Measurements from ENCODE around the gene BRD3OS. TPM values are rescaled to one million over a fixed set of nuclear protein-coding genes. Genes with fewer than 3 reads are reported as not detected.

The BRD3OS gene
- total and polyA plus RNA-seq, 2 donors (not counting 1 experiment from before 2014, with no cell fraction given): 12.4 to 19.4 TPM

GRCh38 chr9:133998915-133999595, 26.2 kb upstream of the BRD3OS start:
- H3K79me2 ChIP-seq (ENCODE audit: control insufficient read depth, insufficient read depth, low read length): no peaks in the 10 kb centered on the region
- no peak overlapping the region for H3K9ac ChIP-seq (ENCODE audit: insufficient read depth, low read length)
- peaks cover 4% of the 10 kb centered on the region for H3K27me3 ChIP-seq (ENCODE audit: control insufficient read depth, insufficient read depth, low read length)
- peaks cover 2% of the 10 kb centered on the region for H3K4me1 ChIP-seq (ENCODE audit: control insufficient read depth, extremely low read depth, insufficient read depth, low read length)
- no peak overlapping the region for H3K4me2 ChIP-seq (ENCODE audit: extremely low read depth, insufficient read depth, low read length)
- DNase-seq (ENCODE audit: low read depth in 2 of 2): peak; percentile 20 to 77
- H3K36me3 ChIP-seq (ENCODE audit: control insufficient read depth, insufficient read depth, low read length): no peaks in the 10 kb centered on the region
- no peaks in the 10 kb centered on the region for H3K9me3 ChIP-seq (ENCODE audit: control insufficient read depth, insufficient read depth, low read depth, low read length)
- TF ChIP-seq, protein P1, sequence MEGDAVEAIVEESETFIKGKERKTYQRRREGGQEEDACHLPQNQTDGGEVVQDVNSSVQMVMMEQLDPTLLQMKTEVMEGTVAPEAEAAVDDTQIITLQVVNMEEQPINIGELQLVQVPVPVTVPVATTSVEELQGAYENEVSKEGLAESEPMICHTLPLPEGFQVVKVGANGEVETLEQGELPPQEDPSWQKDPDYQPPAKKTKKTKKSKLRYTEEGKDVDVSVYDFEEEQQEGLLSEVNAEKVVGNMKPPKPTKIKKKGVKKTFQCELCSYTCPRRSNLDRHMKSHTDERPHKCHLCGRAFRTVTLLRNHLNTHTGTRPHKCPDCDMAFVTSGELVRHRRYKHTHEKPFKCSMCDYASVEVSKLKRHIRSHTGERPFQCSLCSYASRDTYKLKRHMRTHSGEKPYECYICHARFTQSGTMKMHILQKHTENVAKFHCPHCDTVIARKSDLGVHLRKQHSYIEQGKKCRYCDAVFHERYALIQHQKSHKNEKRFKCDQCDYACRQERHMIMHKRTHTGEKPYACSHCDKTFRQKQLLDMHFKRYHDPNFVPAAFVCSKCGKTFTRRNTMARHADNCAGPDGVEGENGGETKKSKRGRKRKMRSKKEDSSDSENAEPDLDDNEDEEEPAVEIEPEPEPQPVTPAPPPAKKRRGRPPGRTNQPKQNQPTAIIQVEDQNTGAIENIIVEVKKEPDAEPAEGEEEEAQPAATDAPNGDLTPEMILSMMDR (conservative IDR thresholded peaks at IDR 0.05 in 1 of 2, IDR thresholded peaks at IDR 0.05 in 1 of 2; ENCODE audit: low read depth in 1 of 2, low read length in 2 of 2): no peak
- no peaks in the 10 kb centered on the region for H4K20me1 ChIP-seq (ENCODE audit: control insufficient read depth, extremely low read depth, insufficient read depth, low read length)
- no peak overlapping the region for H3K27ac ChIP-seq (ENCODE audit: insufficient read depth, low read length)
- no peak overlapping the region for H2AFZ ChIP-seq (ENCODE audit: low read length)
- no peak overlapping the region for H3K4me3 ChIP-seq (replicated peaks in 1 of 4; ENCODE audit: control extremely low read depth in 1 of 4, insufficient read depth in 1 of 4, low read depth in 3 of 4, low read length in 4 of 4)

- Histone ChIP-seq H3K9me3 (ENCODE audit: control insufficient read depth, insufficient read depth, low read depth, low read length) (no peaks in the 10 kb centered on the region), H3K4me2 (ENCODE audit: extremely low read depth, insufficient read depth, low read length) (no peak overlapping the region), H3K79me2 (ENCODE audit: control insufficient read depth, insufficient read depth, low read length) (no peaks in the 10 kb centered on the region), H3K9ac (ENCODE audit: insufficient read depth, low read length) (no peak overlapping the region), H2AFZ (ENCODE audit: low read length) (no peak overlapping the region), H4K20me1 (ENCODE audit: control insufficient read depth, extremely low read depth, insufficient read depth, low read length) (no peaks in the 10 kb centered on the region), H3K4me1 (ENCODE audit: control insufficient read depth, extremely low read depth, insufficient read depth, low read length) (no peaks in the 10 kb centered on the region), H3K27ac (ENCODE audit: insufficient read depth, low read length) (no peak overlapping the region), H3K27me3 (ENCODE audit: control insufficient read depth, insufficient read depth, low read length) (peaks cover 4% of the 10 kb centered on the region), H3K4me3 (replicated peaks in 1 of 4; ENCODE audit: control extremely low read depth in 1 of 4, insufficient read depth in 1 of 4, low read depth in 3 of 4, low read length in 4 of 4) (no peak overlapping the region), H3K36me3 (ENCODE audit: control insufficient read depth, insufficient read depth, low read length) (no peaks in the 10 kb centered on the region)
- DNase-seq (ENCODE audit: low read depth in 2 of 2): peak in 1 of 2 donors; percentile 35
- no peak for TF ChIP-seq EZH2 (IDR thresholded peaks at IDR 0.05; ENCODE audit: low read length, missing control alignments)
- TF ChIP-seq, protein P1 (conservative IDR thresholded peaks at IDR 0.05 in 1 of 2, IDR thresholded peaks at IDR 0.05 in 1 of 2; ENCODE audit: low read depth in 1 of 2, low read length in 2 of 2): no peak
These were observed 25.4 kb upstream of the BRD3OS start for GRCh38 chr9:133999851-134000265.

GRCh38 chr9:134002796-134003195, 22.5 kb upstream of the BRD3OS start:
- Histone ChIP-seq H4K20me1 (ENCODE audit: control insufficient read depth, extremely low read depth, insufficient read depth, low read length) (no peaks in the 10 kb centered on the region), H3K79me2 (ENCODE audit: control insufficient read depth, insufficient read depth, low read length) (no peaks in the 10 kb centered on the region), H3K4me2 (ENCODE audit: extremely low read depth, insufficient read depth, low read length) (no peak overlapping the region), H3K9me3 (ENCODE audit: control insufficient read depth, insufficient read depth, low read depth, low read length) (no peaks in the 10 kb centered on the region), H3K27me3 (ENCODE audit: control insufficient read depth, insufficient read depth, low read length) (no peaks in the 10 kb centered on the region), H3K27ac (ENCODE audit: insufficient read depth, low read length) (no peak overlapping the region), H3K4me1 (ENCODE audit: control insufficient read depth, extremely low read depth, insufficient read depth, low read length) (no peaks in the 10 kb centered on the region), H2AFZ (ENCODE audit: low read length) (no peak overlapping the region), H3K36me3 (ENCODE audit: control insufficient read depth, insufficient read depth, low read length) (no peaks in the 10 kb centered on the region), H3K9ac (ENCODE audit: insufficient read depth, low read length) (no peak overlapping the region), H3K4me3 (replicated peaks in 1 of 4; ENCODE audit: control extremely low read depth in 1 of 4, insufficient read depth in 1 of 4, low read depth in 3 of 4, low read length in 4 of 4) (no peak overlapping the region)
- no peak for DNase-seq (ENCODE audit: low read depth in 2 of 2)
- TF ChIP-seq EZH2 (IDR thresholded peaks at IDR 0.05; ENCODE audit: low read length, missing control alignments): no peak
- TF ChIP-seq, protein P1 (conservative IDR thresholded peaks at IDR 0.05 in 1 of 2, IDR thresholded peaks at IDR 0.05 in 1 of 2; ENCODE audit: low read depth in 1 of 2, low read length in 2 of 2): no peak
